Adrenal gland (tissue), 5 donors: ENCODE data around the gene TMCC1.

ENCODE experiments used
- CTCF ChIP-seq, 6 experiments: fragments of 450-650 bp in 4 of 6; fragments of 200-600 bp in 2 of 6; sonication (generic) in 1 of 6; IDR thresholded peaks; 1 replicate in 5 of 6; 2 replicates in 1 of 6; pipeline versions ENCODE4 v1.5.1 to v1.8.0; 2016 to 2021; ENCODE audit warnings: antibody characterized with exemption in 6 of 6, mild to moderate bottlenecking in 2 of 6, moderate library complexity in 1 of 6
- POLR2A ChIP-seq, 2 donors: fragments of 450-650 bp; IDR thresholded peaks; one replicate each; pipeline ENCODE4 v1.6.1; 2017; ENCODE audit warnings: antibody characterized with exemption in 2 of 2, mild to moderate bottlenecking in 2 of 2, moderate library complexity in 1 of 2
- donor health status: DM: no; HTN: no; CAD: no.

DNA sequence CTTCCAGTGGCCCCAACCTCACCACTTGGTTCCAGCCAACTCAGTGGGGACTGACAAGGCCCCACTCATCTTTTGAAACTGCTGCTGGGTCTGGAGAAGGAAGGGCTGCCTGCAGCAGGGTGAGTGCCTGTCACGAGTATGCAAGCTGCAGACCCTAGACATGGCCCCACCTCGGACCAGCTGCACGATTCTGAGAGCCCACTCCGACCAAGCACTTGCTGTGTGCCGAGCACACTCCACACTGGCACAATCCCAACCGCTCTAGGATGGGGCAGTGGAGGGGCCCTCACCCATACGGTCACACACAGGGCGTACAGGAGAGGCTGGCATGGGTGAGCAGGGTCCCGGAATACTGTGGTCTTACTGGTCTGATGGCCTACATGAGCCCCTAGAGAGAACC is 279.1 kb downstream of the TMCC1 start:
- no peak for TF ChIP-seq CTCF (IDR thresholded peaks at IDR 0.05)
- TF ChIP-seq POLR2A (IDR thresholded peaks at IDR 0.05): no peak
